HCT116 (cell line): ENCODE data around the gene KLHDC7B. TPM values are rescaled to one million over a fixed set of nuclear protein-coding genes. Genes with fewer than 3 reads are reported as not detected.

Source experiments
- ATAC-seq: fragments of 200-7000 bp; cut with Tn5 transposase; 2 replicates; pipeline ENCODE4 v1.9.1; 2020; ENCODE audit warnings: mild to moderate bottlenecking, moderate library complexity
- BruUV-seq: library from RNA; stranded (reverse); fragments of 400-500 nt; replicated peaks from 2 replicates; lab custom pipeline; 2021; lab: Mats Ljungman, UMichigan
- CTCF ChIA-PET: fragments of 300-600 bp; sonication (Branson Sonifier 250); formaldehyde crosslinking; loops from one replicate; lab custom pipeline; 2021; ENCODE audit warnings: antibody characterized with exemption; lab: Charles Lee
- POLR2A ChIA-PET: fragments of 300-600, 350-600 bp; sonication (Branson Sonifier 250); formaldehyde crosslinking; loops from one replicate; lab custom pipeline; 2021; ENCODE audit warnings: antibody characterized with exemption; lab: Charles Lee
- RAD21 ChIA-PET, 2 experiments: fragments of 300-600 bp; sonication (Branson Sonifier 250); formaldehyde crosslinking; loops; one replicate each; lab custom pipeline; 2023; ENCODE audit warnings: low total read pairs in 2 of 2; ENCODE audit not compliant: uncharacterized antibody in 2 of 2, unreplicated experiment in 2 of 2, low non-redundant PET in 1 of 2; lab: Charles Lee
- DNase-seq: peaks from one replicate; pipeline ENCODE4 v3.0.0-alpha.2; 2010; ENCODE audit warnings: low read depth, low spot score
- H2AFZ ChIP-seq: fragments of 200-600 bp; shearing (Covaris generic), sonication (generic); 2 replicates; pipeline ENCODE4 v1.6.1; 2017; ENCODE audit warnings: low read depth, mixed run types, mixed read lengths, antibody characterized with exemption, low read length; ENCODE audit not compliant: poor library complexity, severe bottlenecking
- H3K27ac ChIP-seq: 2 replicates; pipeline ENCODE4 v1.5.1; 2012; ENCODE audit warnings: low read depth, low read length
- H3K27me3 ChIP-seq: fragments of 200-600 bp; sonication (generic); 2 replicates; pipeline ENCODE4 v1.6.1; 2016; ENCODE audit warnings: mixed run types, low read length, mixed read lengths; ENCODE audit not compliant: insufficient read depth
- H3K36me3 ChIP-seq, 2 experiments: fragments of 200-500 bp in 1 of 2; fragments of 200-600 bp in 1 of 2; sonication (Bioruptor generic) in 1 of 2; sonication (generic) in 1 of 2; 2 replicates each; pipeline versions ENCODE4 v1.5.1 to v1.6.1; 2014 to 2016; ENCODE audit warnings: low read length in 2 of 2, inconsistent platforms in 1 of 2, mixed read lengths in 1 of 2, mixed run types in 1 of 2; ENCODE audit not compliant: insufficient read depth in 2 of 2, control insufficient read depth in 1 of 2
- H3K4me1 ChIP-seq, 2 experiments: fragments of 200-600 bp in 1 of 2; sonication (generic) in 1 of 2; 2 replicates each; pipeline versions ENCODE4 v1.5.1 to v1.6.1; 2012 to 2017; ENCODE audit warnings: low read length in 2 of 2, inconsistent platforms in 1 of 2, mild to moderate bottlenecking in 1 of 2, mixed read lengths in 1 of 2, mixed run types in 1 of 2, moderate library complexity in 1 of 2; ENCODE audit not compliant: insufficient read depth in 2 of 2, control insufficient read depth in 1 of 2
- H3K4me2 ChIP-seq: fragments of 200-600 bp; sonication (generic); 2 replicates; pipeline ENCODE4 v1.6.1; 2017; ENCODE audit warnings: mixed run types, low read length, mixed read lengths
- H3K4me3 ChIP-seq, 2 experiments: fragments of 200-600 bp in 1 of 2; sonication (generic) in 1 of 2; replicated peaks in 1 of 2; 2 replicates each; pipeline ENCODE4 v1.5.1; 2011 to 2016; ENCODE audit warnings: low read length in 2 of 2, control low read depth in 1 of 2, low read depth in 1 of 2, mild to moderate bottlenecking in 1 of 2, mixed read lengths in 1 of 2, mixed run types in 1 of 2
- H3K79me2 ChIP-seq: fragments of 200-600 bp; sonication (generic); 2 replicates; pipeline ENCODE4 v1.6.1; 2017; ENCODE audit warnings: mild to moderate bottlenecking, mixed run types, low read length, moderate library complexity, mixed read lengths; ENCODE audit not compliant: insufficient read depth
- H3K9ac ChIP-seq: fragments of 200-600 bp; sonication (generic); 2 replicates; pipeline ENCODE4 v1.6.1; 2016; ENCODE audit warnings: low read length, mixed read lengths
- H3K9me2 ChIP-seq: fragments of 200-600 bp; sonication (generic), shearing (Covaris generic); 2 replicates; pipeline ENCODE4 v1.6.1; 2017; ENCODE audit warnings: mixed run types, mild to moderate bottlenecking, moderate library complexity; ENCODE audit not compliant: insufficient read depth
- H3K9me3 ChIP-seq, 2 experiments: fragments of 200-500 bp in 1 of 2; fragments of 200-600 bp in 1 of 2; sonication (Bioruptor generic) in 1 of 2; sonication (generic) in 1 of 2; 2 replicates each; pipeline ENCODE4 v1.6.1; 2014 to 2017; ENCODE audit warnings: low read length in 2 of 2, mixed read lengths in 2 of 2, inconsistent platforms in 1 of 2, low read depth in 1 of 2, mild to moderate bottlenecking in 1 of 2, mixed run types in 1 of 2, moderate library complexity in 1 of 2; ENCODE audit not compliant: control insufficient read depth in 1 of 2, insufficient read depth in 1 of 2
- H4K20me1 ChIP-seq: fragments of 200-600 bp; sonication (generic), shearing (Covaris generic); 2 replicates; pipeline ENCODE4 v1.6.1; 2017; ENCODE audit warnings: mixed run types, mild to moderate bottlenecking, moderate library complexity; ENCODE audit not compliant: insufficient read depth
- POLR2A ChIP-seq: IDR thresholded peaks from 2 replicates; pipeline ENCODE4 v1.7.0; 2011; ENCODE audit warnings: borderline replicate concordance; ENCODE audit not compliant: insufficient read depth, insufficient read length; ENCODE audit errors: extremely low read depth
- POLR2AphosphoS5 ChIP-seq: IDR thresholded peaks from 2 replicates; pipeline ENCODE4 v1.6.1; 2011; ENCODE audit warnings: mild to moderate bottlenecking, low read depth, low read length, moderate library complexity
- RAD21 ChIP-seq: IDR thresholded peaks from 2 replicates; pipeline ENCODE4 v1.6.1; 2012; ENCODE audit warnings: low read depth, mild to moderate bottlenecking
- SRF ChIP-seq: IDR thresholded peaks from 2 replicates; pipeline ENCODE4 v1.6.1; 2012; ENCODE audit warnings: low read depth
- ZFX ChIP-seq: fragments of 450-650 bp; IDR thresholded peaks from 2 replicates; pipeline ENCODE4 v1.6.1; 2017
- intact Hi-C: fragments of 100-400 bp; cut with micrococcal nuclease; formaldehyde crosslinking; loops from 2 replicates; pipeline ENCODE4 v1.10.0; 2022
- total RNA-seq: library from RNA; stranded (reverse); gene quantifications from one replicate; pipeline ENCODE4 v1.2.1, GENCODE V29; 2021; ENCODE audit not compliant: unreplicated experiment
- TF ChIP-seq, protein P1 (sequence below): IDR thresholded peaks from 2 replicates; pipeline ENCODE4 v1.6.1; 2012
- TF ChIP-seq, protein P2 (sequence below): IDR thresholded peaks from 2 replicates; pipeline ENCODE4 v1.6.1; 2011; ENCODE audit warnings: mild to moderate bottlenecking, low read length, moderate library complexity; ENCODE audit not compliant: insufficient replicate concordance; ENCODE audit errors: extremely low read depth

Gene KLHDC7B
- total RNA-seq, 1 experiment from 2014 or later: 0.69 TPM

DNA sequence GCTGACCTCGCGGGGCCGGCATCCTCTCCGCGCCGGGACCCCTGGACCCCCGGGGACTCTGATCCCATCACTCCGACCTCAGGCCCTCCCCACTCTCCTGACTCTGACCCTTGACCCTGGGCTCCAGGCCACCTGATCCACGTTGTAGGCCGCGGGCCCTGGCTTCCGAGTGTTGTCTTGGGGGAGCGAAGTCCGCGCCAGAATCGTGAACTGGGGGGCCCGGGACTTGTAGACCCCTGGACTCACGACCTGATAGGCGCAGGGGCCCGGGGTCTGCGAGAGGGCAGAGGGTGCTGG, 15.2 kb upstream of the KLHDC7B start:
- Histone ChIP-seq H3K4me3 (peak overlapping the region; percentile 92 to 96), H3K9me3 (no peaks in the 10 kb centered on the region), H3K27ac (peak overlapping the region; percentile 100), H3K36me3 (no peaks in the 10 kb centered on the region)
- TF ChIP-seq RAD21 (no peak), ZFX (peak; percentile 5)
- TF ChIP-seq, protein P1, sequence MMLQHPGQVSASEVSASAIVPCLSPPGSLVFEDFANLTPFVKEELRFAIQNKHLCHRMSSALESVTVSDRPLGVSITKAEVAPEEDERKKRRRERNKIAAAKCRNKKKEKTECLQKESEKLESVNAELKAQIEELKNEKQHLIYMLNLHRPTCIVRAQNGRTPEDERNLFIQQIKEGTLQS: no peak
- TF ChIP-seq, protein P2, sequence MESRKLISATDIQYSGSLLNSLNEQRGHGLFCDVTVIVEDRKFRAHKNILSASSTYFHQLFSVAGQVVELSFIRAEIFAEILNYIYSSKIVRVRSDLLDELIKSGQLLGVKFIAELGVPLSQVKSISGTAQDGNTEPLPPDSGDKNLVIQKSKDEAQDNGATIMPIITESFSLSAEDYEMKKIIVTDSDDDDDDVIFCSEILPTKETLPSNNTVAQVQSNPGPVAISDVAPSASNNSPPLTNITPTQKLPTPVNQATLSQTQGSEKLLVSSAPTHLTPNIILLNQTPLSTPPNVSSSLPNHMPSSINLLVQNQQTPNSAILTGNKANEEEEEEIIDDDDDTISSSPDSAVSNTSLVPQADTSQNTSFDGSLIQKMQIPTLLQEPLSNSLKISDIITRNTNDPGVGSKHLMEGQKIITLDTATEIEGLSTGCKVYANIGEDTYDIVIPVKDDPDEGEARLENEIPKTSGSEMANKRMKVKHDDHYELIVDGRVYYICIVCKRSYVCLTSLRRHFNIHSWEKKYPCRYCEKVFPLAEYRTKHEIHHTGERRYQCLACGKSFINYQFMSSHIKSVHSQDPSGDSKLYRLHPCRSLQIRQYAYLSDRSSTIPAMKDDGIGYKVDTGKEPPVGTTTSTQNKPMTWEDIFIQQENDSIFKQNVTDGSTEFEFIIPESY: peak; percentile 21
- TF ChIP-seq, all 23 proteins: peak for 2
- POLR2A ChIA-PET: no interaction called here
- H3K4me2 ChIP-seq: peak overlapping the region; percentile 93
- ATAC-seq (peak; percentile 1), DNase-seq (no peak)
- intact Hi-C loops: loop anchor here (5.0 kb wide), 1 partner anchor 92 kb away; no protein-coding TSS in a partner anchor
- no peak overlapping the region for H2AFZ ChIP-seq
- H3K27me3 ChIP-seq: no peaks in the 10 kb centered on the region
- H3K9ac ChIP-seq: peak overlapping the region; percentile 91
- no TSS peak for BruUV-seq
- RAD21 ChIA-PET: no interaction called here
- H3K9me2 ChIP-seq: no peaks in the 10 kb centered on the region
- CTCF ChIA-PET: no interaction called here
- H4K20me1 ChIP-seq: no peaks in the 10 kb centered on the region
- peaks cover 5% of the 10 kb centered on the region; the same call in 1 of the 2 replicates for H3K79me2 ChIP-seq
- H3K4me1 ChIP-seq: peaks cover 11 to 68% of the 10 kb centered on the region in 2 experiments; a peak in 3 of 4 replicates

GRCh38 chr22:50530877-50531545, 14.7 kb upstream of the KLHDC7B start:
- ChIA-PET RAD21 (interaction anchor here in 1 of 2 experiments (1.1 kb wide), 1 partner anchor 203 kb away, joined by 3 read pairs; no protein-coding TSS in a partner anchor), POLR2A (no interaction called here), CTCF (no interaction called here)
- Histone ChIP-seq H3K79me2 (peaks cover 5% of the 10 kb centered on the region; the same call in 1 of the 2 replicates), H3K4me2 (peak overlapping the region; percentile 93), H3K36me3 (no peaks in the 10 kb centered on the region), H3K27ac (peak overlapping the region; percentile 100), H3K27me3 (no peaks in the 10 kb centered on the region), H3K9ac (peak overlapping the region; percentile 91), H3K9me2 (no peaks in the 10 kb centered on the region), H3K4me3 (peak overlapping the region; percentile 92 to 96), H3K4me1 (peaks cover 11 to 67% of the 10 kb centered on the region in 2 experiments; a peak in 3 of 4 replicates), H2AFZ (no peak overlapping the region), H3K9me3 (no peaks in the 10 kb centered on the region), H4K20me1 (no peaks in the 10 kb centered on the region)
- TF ChIP-seq POLR2A (peak; percentile 28), POLR2AphosphoS5 (peak; percentile 78), SRF (no peak)
- ATAC-seq (peak; percentile 59), DNase-seq (peak; percentile 76)
- TSS peak; percentile 70 for BruUV-seq
- intact Hi-C loops: loop anchor here (5.0 kb wide), 1 partner anchor 91 kb away; no protein-coding TSS in a partner anchor
